Activated CD4-positive, CD25-positive, alpha-beta regulatory T cell treated with anti-CD3 and anti-CD28 coated beads, Interleukin-2, amount 50 U/mL, for 16 hours (primary cell): Measurements from ENCODE around the gene FOXK2.

Source experiments
- DNase-seq: peaks from one replicate; pipeline ENCODE4 v3.0.0-alpha.2; 2020; ENCODE audit warnings: low read depth, low spot score

Gene FOXK2

DNA sequence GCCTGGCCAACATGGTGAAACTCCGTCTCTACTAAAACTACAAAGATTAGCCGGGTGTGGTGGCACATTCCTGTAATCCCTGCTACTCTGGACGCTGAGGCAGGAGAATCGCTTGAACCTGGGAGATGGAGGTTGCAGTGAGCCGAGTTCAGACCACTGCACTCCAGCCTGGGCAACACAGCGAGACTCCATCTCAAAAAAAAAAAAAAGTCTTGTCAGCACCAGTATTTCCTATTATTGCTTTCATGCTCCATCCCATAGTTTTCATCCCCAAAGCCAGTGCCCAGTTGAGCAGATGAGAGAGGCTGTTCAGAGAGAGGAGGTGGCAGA, 70.3 kb downstream of the FOXK2 start:
- DNase-seq = no peak

- no peak for DNase-seq
Measured at GRCh38 chr17:82590216-82590615, 70.7 kb downstream of the FOXK2 start.

- DNase-seq = no peak
Measured at GRCh38 chr17:82590881-82591539, 71.5 kb downstream of the FOXK2 start.

- no peak for DNase-seq
Measured at GRCh38 chr17:82592289-82592766, 72.8 kb downstream of the FOXK2 start.

GRCh38 chr17:82592767-82593589, 73.4 kb downstream of the FOXK2 start:
- peak; percentile 40 for DNase-seq

- no peak for DNase-seq
Measured at GRCh38 chr17:82593590-82594087, 74.1 kb downstream of the FOXK2 start.

GRCh38 chr17:82594571-82594970, 75.0 kb downstream of the FOXK2 start:
- DNase-seq = no peak

GRCh38 chr17:82595893-82596292, 76.4 kb downstream of the FOXK2 start:
- no peak for DNase-seq

- DNase-seq = no peak
Measured at GRCh38 chr17:82596296-82596695, 76.8 kb downstream of the FOXK2 start.

DNA sequence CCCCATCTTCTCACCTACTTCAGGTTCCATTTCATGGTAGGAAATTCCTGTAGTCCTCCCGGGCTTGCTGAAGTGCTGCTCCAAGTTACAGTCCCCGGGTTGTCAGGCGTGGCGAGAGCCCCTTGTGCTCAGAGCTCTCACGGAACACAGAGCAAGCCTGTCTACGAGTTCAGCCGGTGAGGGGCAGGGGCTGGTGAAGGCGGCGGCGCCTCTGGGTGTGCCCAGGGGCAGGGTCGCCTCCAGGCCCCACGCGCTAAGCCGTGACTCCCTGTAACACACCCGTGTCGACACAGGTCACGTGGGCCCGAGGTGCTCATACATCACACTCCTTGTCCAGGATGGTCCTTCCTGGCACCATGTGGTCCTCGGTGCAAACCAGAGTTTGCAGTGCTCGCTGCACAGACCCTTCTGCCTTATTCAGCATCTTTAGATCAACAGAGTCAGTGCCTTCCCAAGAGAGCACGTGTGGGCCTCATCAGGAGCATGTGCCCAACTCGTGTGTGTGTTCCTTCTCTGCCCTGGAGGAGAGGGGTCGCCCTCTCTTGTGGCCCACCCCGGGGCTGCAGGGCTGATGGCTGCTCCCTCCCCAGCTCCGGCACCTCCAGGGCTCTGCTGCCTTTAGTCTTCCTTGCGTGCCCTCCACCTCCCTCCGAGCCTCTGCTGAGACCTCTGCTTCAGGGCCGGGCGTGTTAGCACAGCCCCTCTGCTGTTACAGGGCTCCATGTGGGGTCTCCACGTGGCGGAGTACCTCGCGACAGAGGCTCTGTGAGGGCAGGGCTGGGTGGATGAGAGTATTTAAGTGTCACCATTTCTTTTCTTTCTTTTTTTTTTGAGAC, 77.5 kb downstream of the FOXK2 start:
- DNase-seq = no peak

GRCh38 chr17:82598256-82599119, 79.0 kb downstream of the FOXK2 start:
- DNase-seq = no peak

GRCh38 chr17:82599674-82600661, 80.4 kb downstream of the FOXK2 start:
- no peak for DNase-seq

DNA sequence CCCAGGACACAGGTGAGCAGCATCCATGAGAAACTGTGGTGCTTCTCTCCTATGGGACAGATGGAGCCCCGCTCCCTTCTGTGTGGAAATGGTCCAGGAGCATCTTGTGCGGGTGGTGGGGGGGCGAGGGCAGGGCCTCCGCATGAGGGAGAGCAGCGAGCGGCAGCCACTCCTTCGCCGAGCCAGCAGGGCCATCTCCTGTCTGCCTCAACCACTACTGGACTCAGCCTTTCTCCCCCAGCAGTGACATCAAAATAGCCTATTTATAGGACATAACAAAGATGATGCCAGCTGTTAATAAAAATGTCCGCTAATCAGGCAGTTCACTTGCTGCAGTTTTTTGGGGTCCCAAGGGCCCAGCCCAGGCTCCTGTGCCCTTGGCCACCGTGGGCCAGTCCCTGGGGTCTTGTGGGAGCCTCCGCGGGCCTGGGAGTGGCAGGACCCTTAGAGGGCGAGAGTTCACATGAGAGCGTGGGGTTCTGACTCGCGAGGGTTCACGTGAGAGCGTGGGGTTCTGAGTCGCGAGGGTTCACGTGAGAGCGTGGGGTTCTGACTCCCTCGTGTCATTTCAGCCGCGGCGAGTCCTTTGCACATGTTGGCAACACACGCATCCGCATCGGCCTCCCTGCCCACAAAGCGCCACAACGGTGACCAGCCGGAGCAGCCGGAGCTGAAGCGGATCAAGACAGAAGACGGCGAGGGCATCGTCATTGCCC, 81.4 kb downstream of the FOXK2 start:
- DNase-seq = no peak

- no peak for DNase-seq
Measured at GRCh38 chr17:82601447-82602000, 82.0 kb downstream of the FOXK2 start.

DNA sequence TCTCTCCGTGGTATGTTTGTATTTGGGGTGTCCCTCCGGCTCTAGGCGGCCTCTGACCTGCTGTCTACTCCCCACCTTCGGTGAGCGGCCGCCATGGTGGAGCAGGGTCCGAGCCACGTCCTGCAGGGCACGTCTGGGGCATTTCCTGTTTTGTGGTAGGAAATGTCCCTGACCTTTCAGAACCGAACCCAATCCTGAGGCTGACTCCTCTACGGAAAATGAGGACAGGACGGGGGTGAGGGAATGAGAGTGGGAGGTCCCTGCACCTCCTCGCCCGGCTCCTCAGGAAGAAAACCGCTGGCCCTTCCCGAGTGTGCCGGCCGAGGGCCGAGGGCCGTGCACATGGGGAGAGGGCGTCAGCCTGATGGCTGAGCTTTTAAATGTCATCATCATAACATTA, 83.0 kb downstream of the FOXK2 start:
- no peak for DNase-seq

DNA sequence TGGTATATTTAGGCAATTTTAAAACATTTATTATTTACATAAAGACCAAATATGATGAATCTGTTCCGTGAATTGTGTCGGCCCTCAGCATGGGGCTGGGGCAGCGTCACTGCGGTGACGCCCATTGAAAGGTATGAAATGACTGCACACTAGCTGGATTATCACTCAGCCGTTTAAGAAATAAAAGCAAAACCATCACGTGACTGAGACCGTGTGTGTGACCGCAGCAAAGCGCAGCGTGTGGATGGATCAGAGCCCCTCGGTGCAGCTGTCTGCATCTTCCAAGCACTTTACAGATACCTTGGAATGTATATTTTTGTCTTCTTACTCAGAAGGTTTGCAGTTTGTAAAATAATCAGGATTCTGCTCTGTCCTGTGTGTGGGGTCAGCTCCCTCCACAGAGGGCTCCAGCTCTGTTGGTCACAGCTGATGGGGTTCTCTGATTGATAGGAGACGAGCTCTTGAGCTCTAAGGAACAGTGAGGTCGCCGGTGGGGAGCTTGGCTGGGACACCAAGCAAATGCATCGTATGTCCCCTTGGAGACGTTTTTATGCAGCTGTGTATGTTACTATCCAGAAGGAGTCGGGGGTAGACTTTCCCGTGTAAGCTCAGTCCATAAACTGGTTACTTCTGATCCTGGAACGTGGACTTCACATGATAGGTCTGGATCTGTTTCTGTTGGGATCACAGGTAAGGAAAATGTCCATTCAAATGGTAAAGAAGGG, 83.6 kb downstream of the FOXK2 start:
- DNase-seq = no peak

DNA sequence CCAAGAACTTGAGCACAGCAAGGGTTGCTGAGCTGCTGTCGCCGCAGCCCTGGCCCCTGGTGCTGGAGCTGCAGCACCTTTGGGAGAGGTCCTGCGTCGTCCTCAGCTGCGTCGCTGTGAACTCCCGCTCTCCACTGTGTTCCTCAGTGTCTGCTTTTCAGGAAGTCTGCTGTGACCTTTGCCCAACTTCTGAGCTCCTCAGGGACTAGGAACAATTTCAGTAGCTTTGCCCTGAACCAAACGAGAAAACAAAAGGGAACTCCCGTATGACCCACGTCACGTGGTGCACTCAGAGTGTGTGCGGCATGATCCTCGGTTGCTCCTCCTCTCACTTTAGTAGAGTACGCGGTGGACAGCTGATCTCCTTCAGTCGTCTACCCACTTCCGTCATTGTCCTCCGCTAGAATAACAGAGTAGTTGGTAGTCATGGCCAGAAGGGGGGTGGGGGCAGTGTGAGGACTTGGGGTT, 84.5 kb downstream of the FOXK2 start:
- no peak for DNase-seq

- no peak for DNase-seq
Measured at GRCh38 chr17:82604532-82604931, 85.0 kb downstream of the FOXK2 start.
